ENCODE measurements around the gene EML4.
"Not testable (repeated sequence)": the region's sequence is repeated elsewhere in the genome, so short reads cannot be mapped to it uniquely, and the experiment has no call there.

EML4 gene

DNA sequence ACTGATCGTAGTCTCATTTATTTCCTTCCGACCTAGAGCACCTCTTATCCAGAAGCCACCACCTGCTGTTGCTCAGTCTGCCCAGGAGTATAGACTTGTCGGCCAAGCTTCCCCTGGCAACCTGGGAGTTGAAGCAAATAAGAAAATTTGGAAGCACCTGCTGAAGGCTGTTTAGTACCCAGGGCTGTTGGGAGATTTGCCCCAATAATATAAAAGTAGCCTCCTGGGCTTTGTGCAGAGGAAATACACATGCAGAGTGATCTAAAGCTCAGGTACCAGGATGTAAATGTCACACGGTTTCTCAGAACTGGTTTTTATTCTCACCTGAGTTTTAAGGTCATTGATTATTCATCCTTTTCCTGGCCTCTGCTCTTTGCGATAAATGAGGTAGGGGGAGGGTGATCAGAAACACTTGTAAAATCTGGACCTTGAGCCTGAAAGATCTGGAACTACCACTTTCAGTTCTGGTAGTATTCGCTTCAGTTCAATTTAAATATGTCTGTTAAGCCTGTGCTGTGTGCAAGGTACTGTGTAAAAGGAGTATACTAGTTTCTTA is 192.7 kb downstream of the EML4 start:
- no peak for DNase-seq

DNA sequence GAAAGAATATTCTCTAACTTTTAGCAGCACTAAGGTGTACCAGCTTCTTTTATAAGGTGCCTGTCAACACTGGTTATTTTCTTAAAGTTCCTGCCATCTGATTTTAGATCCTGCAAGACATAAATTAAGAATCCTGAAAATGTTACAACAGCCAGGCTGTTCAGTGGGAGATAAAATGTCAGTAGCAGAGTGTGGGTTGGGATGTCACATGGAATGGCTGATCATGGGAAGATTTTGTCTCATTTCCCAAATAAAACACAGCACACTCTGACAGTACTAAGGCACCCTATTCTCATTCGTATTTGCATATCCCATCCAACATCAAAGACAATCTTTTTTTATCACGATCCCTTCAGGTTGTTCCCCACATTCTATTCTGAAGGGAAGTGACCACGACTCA is 194.3 kb downstream of the EML4 start:
- no peak for DNase-seq

DNA sequence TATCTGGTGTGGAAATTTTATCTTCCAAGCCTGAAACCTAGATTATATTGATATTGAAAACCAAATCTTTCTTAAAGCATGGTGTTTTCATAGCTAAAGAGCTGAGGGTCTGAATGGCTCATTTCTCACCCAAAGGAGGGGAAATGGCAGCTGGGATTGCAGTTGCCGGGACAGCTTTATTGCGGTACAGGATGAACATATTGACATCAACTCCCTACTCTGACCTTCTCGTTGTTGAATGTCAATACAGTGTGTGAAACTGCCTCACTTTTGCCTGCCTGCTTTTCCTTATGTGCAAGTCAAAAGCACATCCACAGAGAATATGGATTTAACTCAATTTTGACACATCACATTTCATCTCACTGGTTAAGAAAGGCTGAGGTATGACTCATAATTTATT is 195.5 kb downstream of the EML4 start:
- no peak for DNase-seq

DNA sequence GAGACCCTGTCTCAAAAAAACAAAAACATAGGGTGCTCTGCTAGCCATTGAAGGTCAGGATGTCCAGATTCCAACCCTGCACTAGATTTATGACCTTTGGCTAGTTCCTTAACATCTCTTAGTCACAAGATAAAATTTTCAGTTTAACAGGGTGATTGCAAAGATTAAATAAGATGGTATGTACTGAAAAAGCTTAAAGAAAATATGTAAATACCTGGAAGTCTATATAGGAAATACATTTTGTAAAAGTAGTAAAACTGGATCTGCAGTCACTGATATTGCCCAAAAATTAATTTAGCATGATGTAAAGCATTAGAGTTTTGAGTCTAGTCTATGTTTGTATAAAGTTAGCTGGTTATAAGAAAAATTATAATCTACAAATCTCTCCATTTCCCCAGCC is 197.3 kb downstream of the EML4 start:
- no peak for DNase-seq

DNA sequence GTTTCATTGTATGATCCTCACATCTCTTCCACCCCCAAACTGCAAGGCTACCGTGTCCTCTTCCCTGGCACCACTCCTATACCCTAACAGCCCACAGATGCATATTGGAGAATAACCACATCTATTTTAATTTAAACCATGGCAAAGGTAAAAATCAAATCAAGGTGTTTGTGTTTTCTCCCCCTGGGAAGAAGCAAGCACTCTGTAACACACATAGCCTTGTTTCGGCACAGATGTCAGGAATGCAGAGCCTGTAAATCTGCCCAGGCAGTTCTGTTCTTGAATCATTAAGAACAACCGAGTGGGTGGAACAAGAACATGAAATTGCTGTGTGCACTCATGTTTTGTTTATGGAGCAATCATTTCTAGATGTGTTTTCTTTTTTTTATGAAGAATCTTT is 198.7 kb downstream of the EML4 start:
- DNase-seq, result no peak

DNA sequence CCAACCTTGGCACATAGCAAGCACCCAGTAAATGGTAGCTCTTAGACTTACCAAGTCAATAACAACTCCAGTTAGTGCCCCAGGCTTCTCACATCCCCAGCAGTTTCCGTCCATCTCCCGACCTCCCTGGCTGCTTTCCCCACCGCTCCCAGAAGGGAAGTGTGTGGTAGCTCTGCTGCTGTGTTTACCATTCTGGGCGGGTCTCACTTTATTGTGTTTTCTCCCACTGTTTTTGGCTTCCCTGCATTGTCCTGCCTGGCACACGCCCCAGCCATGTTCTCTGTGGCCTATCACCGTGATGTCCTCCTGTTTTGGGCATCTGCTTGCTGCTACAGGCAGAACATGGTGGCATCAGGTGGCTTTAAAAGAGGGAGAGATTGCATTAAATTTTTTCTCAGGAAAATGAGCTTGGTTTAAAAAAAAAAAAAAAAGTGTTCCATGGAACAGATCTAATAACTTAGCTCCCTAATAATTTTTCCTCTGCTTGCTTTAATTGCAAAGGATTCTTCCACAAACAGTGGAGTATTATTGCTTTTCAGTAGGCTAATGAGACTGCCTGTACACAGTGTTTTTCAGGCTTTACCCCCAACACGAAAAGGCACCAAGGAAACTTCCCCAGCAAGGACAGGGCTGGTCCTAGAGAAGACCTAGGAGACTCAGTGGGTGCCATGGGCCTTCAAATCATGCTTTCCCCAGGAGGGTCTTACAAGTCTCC is 199.8 kb downstream of the EML4 start:
- no peak for DNase-seq

DNA sequence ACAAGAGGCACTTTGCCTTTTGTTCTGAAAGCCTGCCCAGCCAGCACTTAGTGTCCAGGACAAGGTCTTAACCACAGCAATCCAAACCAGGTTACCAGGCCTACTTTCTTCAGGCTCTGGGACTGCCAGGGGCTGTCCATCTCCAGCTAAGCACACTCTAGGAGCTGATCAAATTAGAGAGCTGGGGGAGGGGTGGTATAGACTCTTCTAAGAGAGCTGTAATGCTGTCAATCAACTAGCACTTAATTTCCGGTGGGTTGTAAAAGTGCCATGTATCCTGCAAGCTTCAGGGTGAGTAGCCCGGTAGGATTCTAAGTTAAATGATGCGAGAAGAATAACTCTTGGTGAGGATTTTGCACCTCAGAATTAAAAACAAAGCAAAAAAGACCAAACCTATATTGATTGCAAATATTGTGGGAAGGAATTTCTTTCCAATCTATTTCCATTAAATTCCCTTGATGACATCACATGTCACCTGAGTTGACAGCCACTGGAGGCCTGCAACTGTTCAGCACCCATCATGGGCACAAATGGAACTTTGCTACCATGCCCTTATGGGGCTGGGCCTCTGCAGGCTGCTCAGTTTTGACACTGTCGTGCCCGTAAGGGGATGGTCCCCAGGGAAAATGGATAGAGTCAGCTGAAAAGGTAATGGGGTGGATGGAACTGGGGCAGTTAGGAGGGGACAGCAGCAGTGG is 200.5 kb downstream of the EML4 start:
- no peak for DNase-seq

DNA sequence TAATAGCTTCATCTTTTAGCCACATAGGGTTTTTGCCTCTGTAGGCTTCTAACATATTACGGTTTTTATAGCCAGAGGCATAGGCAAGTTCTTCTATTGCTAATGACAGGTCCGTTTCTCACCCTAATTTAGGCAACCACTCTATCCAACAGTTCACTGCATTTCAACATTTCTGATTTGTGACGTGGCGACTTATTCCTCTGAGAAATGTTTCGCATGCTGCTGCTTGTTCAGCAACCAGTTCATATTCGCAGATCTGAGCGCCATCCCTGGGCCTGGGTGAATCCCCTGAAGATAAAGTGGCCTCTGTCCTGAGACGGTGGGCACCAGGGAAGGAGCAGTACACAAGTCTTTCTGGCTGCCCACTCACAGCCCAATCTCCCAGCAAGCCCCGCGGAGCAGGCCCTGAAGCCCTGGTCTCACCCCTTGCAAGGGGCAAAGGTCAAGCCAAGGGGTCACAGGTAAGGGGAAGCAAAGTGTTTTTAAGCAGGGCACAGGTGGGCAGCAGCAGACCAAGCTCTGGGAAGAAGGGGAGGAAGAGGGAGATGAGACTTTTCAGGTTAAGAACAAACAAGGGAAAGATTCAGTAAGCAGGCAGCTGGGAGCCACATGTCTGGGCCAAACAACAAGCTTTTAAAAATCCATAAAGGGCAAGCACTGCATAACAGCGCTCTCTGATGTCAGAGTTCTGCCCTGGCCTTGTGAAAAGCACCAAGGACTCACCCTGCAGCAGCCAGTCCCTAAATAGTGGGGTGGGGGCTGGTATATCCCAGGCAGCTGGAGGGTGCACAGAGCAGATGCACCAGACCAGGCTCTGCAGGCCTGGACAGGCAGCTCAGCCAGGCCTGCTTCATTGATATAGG is 202.7 kb downstream of the EML4 start:
- DNase-seq, result no peak

DNA sequence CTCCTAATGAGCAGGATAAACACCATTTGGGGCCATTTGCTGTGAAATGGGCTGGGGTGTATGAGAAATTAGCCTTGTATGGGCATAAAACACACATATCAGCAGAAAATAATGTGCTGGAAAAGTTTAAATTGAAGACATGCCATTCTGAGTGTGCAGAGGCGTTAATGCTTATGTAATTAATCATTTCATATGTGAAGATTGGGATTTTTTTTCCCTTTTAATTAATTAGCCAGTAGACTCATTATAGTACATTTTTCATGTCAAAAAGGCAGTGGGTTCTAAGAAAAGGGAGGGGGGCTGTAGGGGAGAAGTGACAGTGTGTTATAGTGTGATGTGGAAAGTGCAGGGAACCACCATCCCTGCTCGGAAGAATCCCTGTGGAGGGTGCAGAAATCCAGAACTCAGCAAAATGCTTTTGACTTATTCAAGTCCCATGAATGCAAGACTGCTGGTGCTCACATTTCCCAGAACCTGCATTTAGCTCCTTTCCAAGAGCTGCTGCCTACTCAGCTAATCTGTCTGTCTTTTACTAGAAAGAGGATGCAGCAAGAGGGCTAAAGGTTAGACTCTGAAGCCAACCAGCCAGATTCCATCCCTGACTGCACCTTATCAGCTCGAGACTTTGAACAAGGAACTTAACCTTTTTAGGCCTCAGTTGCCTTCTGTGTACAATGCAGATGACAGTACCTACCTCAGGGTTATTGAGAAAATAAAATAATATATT is 203.5 kb downstream of the EML4 start:
- DNase-seq, result no peak

DNA sequence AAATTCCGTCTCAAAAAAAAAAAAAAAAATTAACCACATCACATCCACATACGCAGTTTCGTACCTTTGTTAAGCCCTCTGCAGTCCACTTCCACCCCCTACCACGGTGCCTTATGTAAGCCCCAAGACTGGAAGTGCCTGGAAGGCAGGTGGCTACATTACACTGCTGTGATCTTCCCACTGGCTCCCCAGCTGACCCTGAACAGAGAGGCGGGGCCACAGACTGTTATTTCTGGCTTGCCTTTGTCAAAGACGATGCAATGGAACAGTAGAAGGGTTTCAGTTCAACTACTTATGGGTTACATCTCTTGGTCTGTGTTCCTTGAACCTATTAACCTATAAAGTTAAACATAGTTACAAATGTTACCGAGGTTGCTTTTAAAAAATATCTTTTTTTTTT is 207.6 kb downstream of the EML4 start:
- no peak for DNase-seq

DNA sequence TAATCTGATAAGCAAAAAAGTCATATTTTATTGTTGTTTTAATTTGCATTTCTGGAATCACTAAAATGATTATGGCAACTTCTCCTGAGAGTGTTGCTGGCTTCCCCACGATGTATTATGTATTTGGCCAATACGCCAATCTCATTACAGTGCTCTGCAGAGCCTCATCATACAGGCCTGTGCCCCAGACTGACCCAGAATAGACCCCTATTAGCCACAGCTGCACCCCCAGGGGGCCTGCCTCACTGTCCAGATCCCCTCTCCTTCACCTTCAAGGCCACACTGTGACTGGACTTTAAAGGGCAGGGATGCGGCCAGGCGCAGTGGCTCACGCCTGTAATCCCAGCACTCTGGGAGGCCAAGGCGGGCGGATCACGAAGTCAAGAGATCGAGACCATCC is 209.3 kb downstream of the EML4 start:
- no peak for DNase-seq

DNA sequence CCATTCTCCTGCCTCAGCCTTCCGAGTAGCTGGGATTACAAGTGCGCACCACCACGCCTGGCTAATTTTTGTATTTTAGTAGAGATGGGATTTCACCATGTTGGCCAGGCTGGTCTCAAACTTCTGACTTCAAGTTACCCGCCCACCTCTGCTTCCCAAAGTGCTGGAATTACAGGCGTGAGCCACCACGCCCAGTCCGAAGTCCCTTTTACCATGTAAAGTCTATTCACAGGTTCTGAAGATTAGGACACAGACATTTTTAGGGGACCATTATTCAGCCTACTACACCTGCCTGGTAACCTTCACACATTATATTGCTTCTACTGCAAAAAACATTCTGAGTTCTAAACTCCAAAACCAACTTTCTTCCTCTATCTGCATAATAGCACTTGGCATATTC is 210.9 kb downstream of the EML4 start:
- not testable (repeated sequence) for DNase-seq

DNA sequence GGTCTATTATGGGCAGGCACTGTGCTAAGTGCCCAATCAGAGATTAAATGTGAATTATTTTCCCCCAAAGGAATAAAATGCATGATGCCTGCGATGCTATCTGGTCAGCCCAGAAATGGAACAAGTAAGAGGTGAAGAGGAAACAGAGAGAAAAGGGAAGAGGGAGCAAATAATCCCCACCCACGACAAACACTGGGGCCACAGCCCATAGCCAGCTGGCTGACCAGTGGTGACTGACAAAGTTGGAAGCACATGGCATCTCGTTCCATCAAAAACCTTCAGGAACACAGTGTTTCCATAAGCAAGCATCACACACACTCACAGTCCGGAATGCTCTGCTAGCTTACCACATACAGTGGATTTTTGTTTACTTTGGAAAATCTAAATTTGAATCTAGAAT is 213.0 kb downstream of the EML4 start:
- no peak for DNase-seq

Measured in left hindlimb (tissue), 1 donor.